Measurements from ENCODE around the gene REPIN1. TPM values are rescaled to one million over a fixed set of nuclear protein-coding genes. Genes with fewer than 3 reads are reported as not detected.

REPIN1 gene
- total RNA-seq, 1 experiment from 2014 or later: 131 TPM

Other genes starting within 250 kb of the REPIN1 start
- not detected in 2 replicates for gene LRRC61, start 45.5 kb upstream of the REPIN1 start, total RNA-seq (2014; rRNA removed; shearing (Covaris generic))
- not detected in 2 replicates for gene ACTR3C, start 45.3 kb upstream of the REPIN1 start, total RNA-seq (2014; rRNA removed; shearing (Covaris generic))
- not detected in 2 replicates for gene RARRES2, start 27.2 kb upstream of the REPIN1 start, total RNA-seq (2014; rRNA removed; shearing (Covaris generic))
- gene ZNF775, start 10.5 kb downstream of the REPIN1 start, total RNA-seq (2014; rRNA removed; shearing (Covaris generic)): 10.4 and 10.5 TPM in 2 replicates
- gene GIMAP8, start 81.8 kb downstream of the REPIN1 start, total RNA-seq (2014; rRNA removed; shearing (Covaris generic)): not detected in 2 replicates
- gene GIMAP7, start 146.1 kb downstream of the REPIN1 start, total RNA-seq (2014; rRNA removed; shearing (Covaris generic)): not detected in 2 replicates
- gene GIMAP4, start 198.6 kb downstream of the REPIN1 start, total RNA-seq (2014; rRNA removed; shearing (Covaris generic)): not detected in 2 replicates